ENCODE measurements around the gene ASL. TPM values are rescaled to one million over a fixed set of nuclear protein-coding genes. Genes with fewer than 3 reads are reported as not detected.
"Not testable (repeated sequence)": the region's sequence is repeated elsewhere in the genome, so short reads cannot be mapped to it uniquely, and the experiment has no call there.

ASL gene
- total RNA-seq, 2 experiments from 2014 or later: 15.5 to 19.4 TPM

DNA sequence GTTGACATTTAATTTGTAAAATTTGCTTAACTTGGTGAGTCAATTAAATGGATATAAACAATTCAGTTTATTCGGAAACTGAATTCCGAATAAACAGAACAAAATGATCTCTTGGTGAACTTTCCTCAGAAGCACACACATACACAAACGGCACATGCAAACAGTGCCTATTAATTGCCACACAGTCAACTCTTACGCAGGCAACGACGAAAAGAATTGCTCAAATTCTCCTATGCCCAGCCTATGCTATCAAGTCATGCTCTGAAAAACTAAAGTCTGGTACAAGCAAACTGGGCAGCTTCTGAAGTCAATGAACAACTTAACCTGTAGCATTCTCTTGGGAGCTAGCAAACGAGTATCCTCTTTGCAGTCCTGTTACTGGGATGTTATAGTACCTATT, 38.8 kb upstream of the ASL start:
- no peak for DNase-seq
- ChIA-PET POLR2A (no interaction called here), CTCF (no interaction called here)
- no peak for ATAC-seq
- H3K4me3 Mint-ChIP-seq: no peak overlapping the region
- H3K4me1 Mint-ChIP-seq (ENCODE audit: low read depth): peaks cover 9% of the 10 kb centered on the region
- intact Hi-C loops (cut with micrococcal nuclease): no loop called here
- H3K27me3 Mint-ChIP-seq: peaks cover 3% of the 10 kb centered on the region
- TF ChIP-seq, protein P1, sequence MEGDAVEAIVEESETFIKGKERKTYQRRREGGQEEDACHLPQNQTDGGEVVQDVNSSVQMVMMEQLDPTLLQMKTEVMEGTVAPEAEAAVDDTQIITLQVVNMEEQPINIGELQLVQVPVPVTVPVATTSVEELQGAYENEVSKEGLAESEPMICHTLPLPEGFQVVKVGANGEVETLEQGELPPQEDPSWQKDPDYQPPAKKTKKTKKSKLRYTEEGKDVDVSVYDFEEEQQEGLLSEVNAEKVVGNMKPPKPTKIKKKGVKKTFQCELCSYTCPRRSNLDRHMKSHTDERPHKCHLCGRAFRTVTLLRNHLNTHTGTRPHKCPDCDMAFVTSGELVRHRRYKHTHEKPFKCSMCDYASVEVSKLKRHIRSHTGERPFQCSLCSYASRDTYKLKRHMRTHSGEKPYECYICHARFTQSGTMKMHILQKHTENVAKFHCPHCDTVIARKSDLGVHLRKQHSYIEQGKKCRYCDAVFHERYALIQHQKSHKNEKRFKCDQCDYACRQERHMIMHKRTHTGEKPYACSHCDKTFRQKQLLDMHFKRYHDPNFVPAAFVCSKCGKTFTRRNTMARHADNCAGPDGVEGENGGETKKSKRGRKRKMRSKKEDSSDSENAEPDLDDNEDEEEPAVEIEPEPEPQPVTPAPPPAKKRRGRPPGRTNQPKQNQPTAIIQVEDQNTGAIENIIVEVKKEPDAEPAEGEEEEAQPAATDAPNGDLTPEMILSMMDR (IDR thresholded peaks at IDR 0.05): no peak
- H3K36me3 Mint-ChIP-seq (ENCODE audit: low read depth): no peaks in the 10 kb centered on the region
- H3K9me3 Mint-ChIP-seq: no peaks in the 10 kb centered on the region
- H3K27ac Mint-ChIP-seq: no peak overlapping the region

DNA sequence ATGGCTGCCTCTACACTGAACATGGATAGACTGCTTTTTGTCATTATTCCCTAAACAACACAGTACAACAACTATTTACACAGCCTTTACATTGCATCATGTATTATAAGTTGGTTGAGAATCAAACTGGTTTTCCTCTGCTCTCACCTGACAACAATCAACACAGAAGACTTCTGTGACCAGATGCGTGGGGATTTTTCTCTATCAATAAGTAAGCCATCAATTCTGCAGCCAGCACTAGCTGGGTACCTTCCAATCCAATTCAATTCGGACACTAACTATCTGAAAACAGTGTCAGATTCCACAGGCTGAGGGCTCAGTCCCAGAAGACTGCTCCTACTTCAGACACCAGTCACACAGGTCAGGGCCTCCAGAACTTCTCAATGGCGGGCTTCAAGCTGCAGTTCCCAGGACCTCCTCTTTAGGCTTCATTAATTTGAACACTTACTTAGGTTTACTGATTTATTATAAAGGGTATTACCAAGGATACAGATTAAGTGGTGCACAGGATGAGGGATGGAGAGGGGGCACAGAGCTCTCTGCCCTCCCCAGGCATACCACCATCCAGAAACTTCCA, 36.4 kb upstream of the ASL start:
- H3K27me3 Mint-ChIP-seq: peaks cover 12% of the 10 kb centered on the region
- ChIA-PET POLR2A (interaction anchor here (0.6 kb wide), 1 partner anchor 443 kb away, joined by 3 read pairs; no protein-coding TSS in a partner anchor), CTCF (no interaction called here)
- DNase-seq (no peak), ATAC-seq (no peak)
- H3K9me3 Mint-ChIP-seq: no peaks in the 10 kb centered on the region
- peaks cover 8% of the 10 kb centered on the region for H3K4me1 Mint-ChIP-seq (ENCODE audit: low read depth)
- no peak overlapping the region for H3K4me3 Mint-ChIP-seq
- TF ChIP-seq, protein P1 (IDR thresholded peaks at IDR 0.05): no peak
- intact Hi-C loops (cut with micrococcal nuclease): no loop called here
- H3K27ac Mint-ChIP-seq: no peak overlapping the region
- H3K36me3 Mint-ChIP-seq (ENCODE audit: low read depth): no peaks in the 10 kb centered on the region

DNA sequence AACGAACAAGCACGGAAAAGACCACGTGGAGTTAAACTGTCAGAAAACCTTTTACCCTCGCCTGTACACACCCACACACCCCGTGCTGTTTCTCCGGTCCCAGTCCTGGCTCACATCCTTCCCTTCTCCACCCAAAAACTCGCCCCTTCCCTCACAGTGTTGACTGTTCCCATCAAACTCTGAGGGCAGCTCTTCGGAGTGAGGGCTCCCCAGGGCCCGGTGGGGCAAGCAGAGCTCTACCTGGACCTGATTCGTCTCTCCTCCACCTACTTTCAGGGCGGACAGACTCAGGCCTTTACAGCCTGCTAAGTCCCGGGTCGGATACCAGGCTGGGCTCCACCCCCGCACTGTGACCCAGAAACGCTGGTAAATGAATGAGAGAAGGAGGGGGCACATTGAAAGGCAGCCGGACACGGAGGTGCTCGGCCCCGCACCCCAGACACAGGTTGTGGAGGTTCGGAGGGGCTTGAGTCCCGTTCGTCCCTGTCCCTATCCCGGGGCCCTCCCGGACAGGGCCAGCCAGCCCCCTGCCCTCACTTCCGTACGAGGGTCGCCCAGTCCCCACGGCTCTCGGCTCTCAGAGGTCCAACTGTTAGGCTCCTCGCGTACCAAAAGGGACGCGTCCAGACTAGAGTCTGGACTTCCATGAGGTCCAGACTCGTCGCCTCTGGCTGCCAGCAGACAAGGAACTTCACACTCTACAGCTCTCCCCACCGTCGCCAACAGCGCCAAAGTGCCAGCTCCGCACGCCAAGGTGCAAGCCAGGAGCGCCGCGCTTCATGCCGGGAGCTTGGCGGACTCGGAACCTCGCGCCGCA, 31.7 kb upstream of the ASL start:
- TF ChIP-seq, protein P1 (IDR thresholded peaks at IDR 0.05): no peak
- H3K27ac Mint-ChIP-seq: no peak overlapping the region
- ChIA-PET POLR2A (no interaction called here), CTCF (no interaction called here)
- peaks cover 5% of the 10 kb centered on the region for H3K4me1 Mint-ChIP-seq (ENCODE audit: low read depth)
- peak overlapping the region; percentile 65 for H3K4me3 Mint-ChIP-seq
- H3K27me3 Mint-ChIP-seq: peaks cover 16% of the 10 kb centered on the region
- H3K9me3 Mint-ChIP-seq: no peaks in the 10 kb centered on the region
- ATAC-seq: peak; percentile 60
- intact Hi-C loops (cut with micrococcal nuclease): no loop called here
- H3K36me3 Mint-ChIP-seq (ENCODE audit: low read depth): no peaks in the 10 kb centered on the region
- peak; percentile 36 for DNase-seq

DNA sequence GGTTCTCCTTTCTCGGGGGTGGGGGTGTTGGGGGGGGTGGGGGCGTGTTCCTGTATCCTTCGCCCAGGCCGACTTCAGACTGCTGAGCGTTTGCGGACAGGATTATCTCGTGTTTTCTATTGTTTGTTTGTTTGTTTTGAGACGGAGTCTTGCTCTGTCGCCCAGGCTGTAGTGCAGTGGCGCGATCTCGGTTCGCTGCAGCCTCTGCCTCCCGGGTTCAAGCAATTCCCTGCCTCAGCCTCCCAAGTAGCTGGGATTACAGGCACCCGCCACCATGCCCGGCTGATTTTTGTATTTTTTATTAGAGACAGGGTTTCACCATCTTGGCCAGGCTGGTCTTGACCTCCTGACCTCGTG, 31.1 kb upstream of the ASL start:
- H3K9me3 Mint-ChIP-seq; H3K4me1 Mint-ChIP-seq (ENCODE audit: low read depth); DNase-seq; H3K36me3 Mint-ChIP-seq (ENCODE audit: low read depth); POLR2A ChIA-PET; CTCF ChIA-PET; H3K27ac Mint-ChIP-seq; intact Hi-C loops (cut with micrococcal nuclease); ATAC-seq: not testable (repeated sequence)
- H3K4me3 Mint-ChIP-seq: peak overlapping the region; percentile 65
- H3K27me3 Mint-ChIP-seq: peaks cover 16% of the 10 kb centered on the region

DNA sequence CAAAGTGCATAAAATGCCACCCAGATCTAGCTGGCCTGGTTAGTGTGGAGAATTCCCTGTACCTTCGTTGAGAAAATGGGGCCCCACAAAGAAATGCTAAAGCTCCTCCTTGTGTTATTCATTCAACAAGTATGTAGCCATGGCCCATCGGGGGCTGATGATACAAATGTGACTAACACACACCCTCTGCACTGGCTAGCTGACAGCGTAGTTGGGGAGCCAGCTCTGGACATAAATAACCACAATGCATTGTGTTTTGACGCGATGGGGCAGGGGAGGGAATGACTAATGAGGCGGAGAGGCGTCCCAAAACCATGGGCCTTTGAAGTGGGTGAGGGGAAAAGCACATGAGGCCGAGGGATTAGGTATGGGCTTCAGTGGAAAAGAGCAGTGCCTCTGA, 28.2 kb upstream of the ASL start:
- TF ChIP-seq, protein P1 (IDR thresholded peaks at IDR 0.05): no peak
- Mint-ChIP-seq H3K4me1 (ENCODE audit: low read depth) (peaks cover 5% of the 10 kb centered on the region), H3K4me3 (no peak overlapping the region), H3K36me3 (ENCODE audit: low read depth) (no peaks in the 10 kb centered on the region), H3K27ac (no peak overlapping the region), H3K9me3 (no peaks in the 10 kb centered on the region), H3K27me3 (peaks cover 11% of the 10 kb centered on the region)
- CTCF ChIA-PET: no interaction called here
- ATAC-seq: no peak
- no peak for DNase-seq
- POLR2A ChIA-PET: no interaction called here
- intact Hi-C loops (cut with micrococcal nuclease): no loop called here

DNA sequence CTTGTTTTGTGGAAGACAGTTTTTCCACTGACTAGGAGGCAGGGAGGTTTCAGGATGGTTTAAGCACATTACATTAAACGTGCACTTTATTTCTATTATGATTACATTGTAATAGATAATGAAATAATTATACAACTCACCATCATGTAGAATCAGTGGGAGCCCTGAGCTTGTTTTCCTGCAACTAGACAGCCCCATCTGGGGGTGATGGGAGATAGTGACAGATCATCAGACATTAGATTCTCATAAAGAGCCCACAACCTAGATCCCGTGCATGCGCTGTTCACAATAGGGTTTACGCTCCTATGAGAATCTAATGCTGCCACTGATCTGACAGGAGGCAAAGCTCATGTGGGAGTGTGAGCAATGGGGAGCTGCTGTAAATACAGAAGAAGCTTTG, 25.7 kb upstream of the ASL start:
- CTCF ChIA-PET; H3K36me3 Mint-ChIP-seq (ENCODE audit: low read depth); DNase-seq; ATAC-seq; H3K9me3 Mint-ChIP-seq; intact Hi-C loops (cut with micrococcal nuclease); H3K27me3 Mint-ChIP-seq; H3K4me1 Mint-ChIP-seq (ENCODE audit: low read depth); POLR2A ChIA-PET; H3K4me3 Mint-ChIP-seq; H3K27ac Mint-ChIP-seq: not testable (repeated sequence)
